Stimulated activated CD4-positive, alpha-beta T cell treated with anti-CD3 and anti-CD28 coated beads, TNF-alpha, amount 100 ng/mL, for 48 hours (primary cell): ENCODE results near the gene COL26A1.

Experiments used
- DNase-seq, 3 donors: peaks; one replicate each; pipeline ENCODE4 v3.0.0-alpha.2; 2020; ENCODE audit warnings: low read depth in 3 of 3

COL26A1 gene

GRCh38 chr7:101534873-101535272 is 172.2 kb downstream of the COL26A1 start:
- DNase-seq = no peak

DNA sequence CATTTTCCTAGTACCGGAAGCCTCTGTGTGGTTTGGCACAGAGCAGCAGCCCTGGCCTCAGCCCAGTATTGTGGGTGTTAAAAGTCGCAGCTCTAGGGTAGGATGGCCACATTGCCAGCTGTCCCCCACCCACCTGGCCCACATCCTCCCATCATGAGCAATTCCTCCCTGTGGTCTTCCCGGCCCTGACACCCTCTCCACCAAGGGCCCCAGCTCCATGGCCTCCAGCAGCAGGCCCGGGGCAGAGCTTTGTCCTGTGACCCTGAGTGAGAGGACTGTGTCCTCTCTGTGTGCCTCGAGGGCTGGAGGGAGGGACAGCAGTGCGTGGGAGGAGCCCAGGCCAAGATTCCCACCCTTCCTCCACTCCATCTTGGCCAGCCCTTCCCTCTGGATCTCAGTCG is 172.7 kb downstream of the COL26A1 start:
- DNase-seq = no peak

- no peak for DNase-seq
These were observed 173.6 kb downstream of the COL26A1 start for GRCh38 chr7:101536232-101536631.

DNA sequence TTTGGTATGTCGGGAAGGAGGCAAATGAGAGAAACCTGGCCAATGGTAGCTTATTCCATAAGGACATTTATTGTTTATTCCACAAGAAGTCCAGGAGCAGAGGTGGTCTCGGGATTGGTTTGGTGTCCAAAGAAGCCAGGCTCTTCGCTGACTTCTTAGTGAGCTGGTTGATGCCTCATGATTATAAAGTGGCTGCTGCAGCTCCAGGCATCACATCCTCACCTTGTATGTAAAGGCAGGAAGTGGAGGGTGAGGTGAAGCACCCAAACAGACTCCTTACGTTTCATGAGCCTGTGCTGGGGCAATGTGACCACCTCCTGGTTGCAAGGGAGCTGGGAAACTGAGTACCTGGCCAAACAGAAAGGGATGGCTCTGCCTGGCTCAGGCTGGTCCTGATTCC is 174.0 kb downstream of the COL26A1 start:
- no peak for DNase-seq

- DNase-seq = no peak
These were observed 174.5 kb downstream of the COL26A1 start for GRCh38 chr7:101537205-101537604.

DNA sequence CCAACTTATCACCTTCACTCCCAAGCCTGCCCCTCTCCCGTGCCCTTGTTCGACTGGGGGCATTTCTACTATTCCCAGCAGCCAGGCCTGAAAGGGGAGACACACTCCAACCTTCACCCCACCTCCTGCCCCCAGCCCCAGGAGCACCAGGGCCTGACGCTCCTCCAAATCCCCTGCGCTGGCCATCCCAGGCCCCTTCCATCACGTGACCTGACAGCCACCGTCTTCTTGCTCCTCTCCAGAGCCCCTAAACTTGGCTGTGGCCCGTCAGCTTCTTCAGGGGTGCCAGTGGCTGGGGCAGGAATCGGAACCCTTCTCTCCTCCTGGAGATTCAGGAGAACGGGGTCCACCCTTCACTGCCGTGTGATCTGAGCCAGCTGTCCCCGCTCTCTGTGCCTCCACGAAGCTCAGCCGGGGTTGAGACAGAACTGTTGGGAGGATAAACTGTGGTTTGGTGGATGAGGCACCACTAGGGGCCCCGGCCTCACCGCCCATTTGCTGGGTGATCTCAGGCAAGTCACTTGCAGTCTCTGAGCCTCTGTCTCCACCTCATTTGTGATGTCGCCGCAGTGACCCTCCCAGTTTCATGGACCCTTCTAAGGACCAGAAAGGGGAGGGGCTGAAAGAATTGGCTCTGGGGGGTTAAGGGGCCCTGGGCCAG is 175.4 kb downstream of the COL26A1 start:
- DNase-seq = no peak

DNA sequence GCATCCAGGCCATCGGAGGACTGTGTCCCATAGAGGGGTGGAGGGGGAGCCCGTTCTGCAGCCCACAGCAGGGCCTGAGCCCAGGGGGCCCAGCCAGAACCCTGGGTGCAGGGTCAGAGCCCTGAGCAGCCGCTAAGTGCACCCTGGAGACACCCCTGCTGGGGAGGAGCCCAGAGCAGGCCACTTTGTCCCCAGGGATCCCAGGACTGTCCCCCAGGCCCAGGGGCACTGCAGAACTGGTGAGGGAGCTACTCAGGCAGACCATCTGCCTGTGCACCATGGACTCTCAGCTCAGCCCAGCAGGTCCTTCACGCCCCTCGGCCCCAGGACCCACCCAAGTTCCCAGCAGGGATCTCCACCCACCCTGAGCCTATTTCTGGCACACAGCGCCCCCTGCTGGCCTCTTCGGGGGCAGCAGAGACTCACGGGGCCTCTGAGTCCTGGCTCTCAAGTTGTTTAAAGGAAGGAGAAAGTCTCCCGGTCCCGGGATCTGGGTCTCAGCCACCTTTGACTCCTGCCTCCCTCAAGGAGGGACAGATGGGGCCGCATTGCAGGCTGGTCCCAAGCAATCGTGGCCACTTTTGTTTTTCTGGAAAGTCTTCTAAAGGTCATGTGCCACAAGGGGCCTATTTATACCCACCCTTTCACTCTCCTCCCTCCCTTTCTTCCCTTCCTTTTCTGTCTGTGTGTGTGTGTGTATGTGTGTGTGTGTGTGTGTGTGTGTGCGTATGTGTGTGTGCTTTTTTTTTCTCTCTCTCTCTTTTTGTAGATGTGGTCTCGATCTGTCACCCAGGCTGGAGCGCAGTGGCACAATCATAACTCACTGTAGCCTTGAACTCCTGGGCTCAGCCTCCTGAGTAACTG is 176.2 kb downstream of the COL26A1 start:
- peak; percentile 20 to 45 (median 39) for DNase-seq

- no peak for DNase-seq
These were observed 177.1 kb downstream of the COL26A1 start for GRCh38 chr7:101539784-101540183.

DNA sequence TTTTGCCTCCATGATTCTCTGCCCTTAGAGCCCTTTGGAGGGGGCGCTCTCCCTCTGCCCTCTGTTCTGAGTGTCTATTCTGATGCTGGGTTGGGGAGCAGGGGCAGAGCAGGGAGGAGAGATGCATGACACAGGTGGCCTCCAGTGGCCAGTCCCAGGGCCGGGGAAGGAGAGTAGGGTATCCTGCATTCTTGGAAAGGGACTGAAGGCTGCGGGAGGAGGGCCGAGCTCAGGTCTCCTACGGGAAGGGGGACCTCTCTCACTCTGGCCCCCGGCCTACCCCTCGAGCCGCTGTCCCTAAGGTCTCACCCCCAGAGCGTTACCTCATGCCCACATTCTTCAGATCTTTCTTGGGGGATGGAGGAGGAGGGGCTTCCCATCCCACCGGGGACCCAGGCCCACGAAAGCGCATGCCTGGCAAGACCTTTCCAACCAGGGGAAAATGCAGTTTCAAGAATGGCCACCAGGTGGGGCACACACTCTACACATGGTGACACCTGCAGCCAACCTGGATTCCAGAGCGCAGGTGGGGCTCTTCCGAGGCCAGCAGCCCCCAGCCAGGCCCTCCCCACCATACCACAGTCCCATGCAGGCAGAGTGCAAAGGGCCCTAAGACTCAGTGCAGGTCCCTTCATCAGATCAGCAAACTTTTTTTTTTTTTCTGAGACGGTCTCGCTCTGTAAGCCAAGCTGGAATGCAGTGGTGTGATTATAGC is 180.0 kb downstream of the COL26A1 start:
- peak; percentile 29 to 69 (median 45) for DNase-seq

GRCh38 chr7:101543242-101543766 is 180.6 kb downstream of the COL26A1 start:
- DNase-seq = no peak

DNA sequence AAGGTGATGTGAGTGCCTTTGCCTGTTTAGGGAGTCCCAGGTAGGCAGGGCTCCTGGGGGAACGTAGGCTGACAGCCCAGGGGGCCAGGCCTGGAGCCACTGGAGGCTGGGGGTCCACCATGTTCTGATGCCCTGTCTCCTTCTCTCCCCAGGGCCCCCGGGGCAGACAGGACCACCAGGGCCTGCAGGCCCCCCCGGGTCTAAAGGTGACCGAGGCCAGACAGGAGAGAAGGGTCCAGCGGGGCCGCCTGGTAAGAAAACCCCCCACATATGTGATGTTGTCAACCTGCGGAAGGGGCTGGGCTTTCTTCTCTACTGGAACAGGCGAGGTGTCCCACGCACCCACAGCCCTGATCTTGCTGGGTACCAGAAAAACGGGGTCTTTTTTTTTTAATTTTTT is 181.2 kb downstream of the COL26A1 start:
- DNase-seq = no peak

DNA sequence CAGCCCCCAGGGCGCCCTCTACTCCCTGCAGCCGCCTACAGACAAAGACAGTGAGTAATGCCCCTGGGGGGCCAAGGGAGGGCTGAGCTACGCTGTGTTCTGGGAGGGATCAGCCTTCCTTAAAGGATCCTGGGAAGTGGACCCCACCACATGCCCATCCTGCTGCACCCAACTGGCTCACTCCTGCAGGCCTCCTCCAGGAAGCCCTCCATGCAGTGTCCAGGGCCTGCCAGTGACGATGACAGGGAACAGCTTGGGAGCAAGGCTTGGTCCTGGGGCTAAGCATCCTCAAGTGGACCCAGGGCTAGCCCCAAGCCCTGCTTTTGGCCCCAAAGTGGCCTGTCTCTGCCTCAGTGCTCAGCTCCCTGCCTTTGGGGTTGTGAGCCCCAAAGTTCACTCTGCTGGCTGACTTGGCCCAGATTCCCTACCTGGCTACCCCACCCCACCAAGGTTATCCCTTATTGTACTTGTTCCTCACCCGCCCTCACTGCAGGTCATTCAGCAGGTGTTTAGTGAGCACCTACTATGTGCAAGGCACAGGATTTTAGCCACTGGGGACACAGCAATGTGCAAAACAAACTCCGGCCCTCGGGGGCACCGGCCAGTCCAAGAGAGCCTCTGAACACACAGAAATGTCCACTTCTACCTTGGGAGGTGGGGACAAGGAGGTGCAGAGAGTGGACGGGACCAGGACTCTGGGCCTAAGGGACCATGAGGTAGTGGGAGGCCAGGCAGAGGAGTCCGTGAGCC is 182.9 kb downstream of the COL26A1 start:
- DNase-seq = no peak

DNA sequence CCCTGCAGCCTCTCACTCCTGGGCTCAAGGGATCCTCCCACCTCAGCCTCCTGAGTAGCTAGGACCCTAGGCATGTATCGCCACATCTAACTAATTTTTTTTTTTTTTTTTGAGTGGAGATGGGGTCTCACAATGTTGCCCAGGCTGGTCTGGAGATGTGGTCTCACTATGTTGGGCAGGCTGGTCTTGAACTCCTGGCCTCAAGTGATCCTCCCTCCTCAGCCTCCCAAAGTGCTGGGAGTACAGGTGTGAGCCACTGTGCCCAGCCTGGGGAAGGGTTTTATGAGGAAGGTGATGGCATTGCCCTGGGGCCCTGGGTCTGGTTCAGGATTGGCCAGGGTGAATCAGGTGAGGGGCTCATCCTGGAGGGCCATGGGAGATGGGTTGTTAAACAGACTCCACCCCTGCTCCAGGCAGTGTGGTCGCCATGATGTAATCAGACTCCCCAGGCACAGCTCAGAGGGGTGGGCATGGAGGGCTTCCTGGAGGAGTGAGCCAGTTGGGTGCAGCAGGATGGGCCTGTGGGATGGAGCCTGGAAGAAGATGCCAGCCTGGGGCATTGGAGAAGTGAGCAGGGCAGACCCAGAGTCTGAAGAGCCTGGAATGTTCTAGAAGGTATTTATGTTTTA is 183.7 kb downstream of the COL26A1 start:
- no peak for DNase-seq

DNA sequence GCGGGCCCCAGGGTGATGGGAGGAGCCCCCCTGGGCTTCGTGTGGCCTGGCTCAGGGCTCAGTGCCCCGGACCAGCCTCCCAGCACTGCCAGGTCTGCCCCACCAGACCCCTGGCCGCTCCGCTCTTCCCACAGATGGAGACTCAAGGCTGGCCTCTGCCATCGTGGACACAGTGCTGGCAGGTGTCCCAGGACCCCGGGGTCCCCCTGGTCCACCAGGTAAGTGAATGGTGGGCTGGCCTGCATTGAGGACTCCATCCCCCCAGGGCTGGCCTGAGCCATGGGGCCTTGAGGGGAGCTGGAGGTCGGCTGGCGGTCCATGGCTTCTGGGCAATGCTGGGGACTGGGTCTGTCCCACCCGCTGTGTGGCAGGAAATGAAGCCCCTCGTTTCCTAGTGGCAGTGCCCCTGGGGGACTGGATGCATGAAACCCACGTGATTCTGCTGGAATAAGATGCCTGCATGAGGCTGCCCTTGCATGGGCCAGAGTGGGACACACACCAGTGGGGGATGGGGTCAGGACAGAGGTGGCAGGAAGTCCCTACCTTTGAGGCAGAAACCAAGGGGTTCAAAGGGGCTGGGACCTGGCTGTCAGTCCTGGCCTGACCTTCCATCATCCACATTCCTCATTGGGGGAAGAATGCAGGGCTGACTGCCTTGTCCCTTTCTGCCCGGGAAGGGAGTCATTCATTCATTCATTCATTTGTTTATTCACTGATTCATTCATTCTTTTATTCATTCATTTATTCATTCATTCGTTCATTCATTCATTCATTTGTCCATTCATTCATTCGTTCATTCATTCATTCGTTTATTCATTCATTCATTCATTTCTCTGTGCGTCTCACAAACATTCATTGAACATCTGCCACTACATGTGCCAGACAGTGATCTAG is 184.6 kb downstream of the COL26A1 start:
- DNase-seq = no peak

- no peak for DNase-seq
These were observed 185.4 kb downstream of the COL26A1 start for GRCh38 chr7:101547916-101548661.

- DNase-seq = no peak
These were observed 187.1 kb downstream of the COL26A1 start for GRCh38 chr7:101549734-101550133.

GRCh38 chr7:101550641-101551541 is 188.2 kb downstream of the COL26A1 start:
- no peak for DNase-seq

DNA sequence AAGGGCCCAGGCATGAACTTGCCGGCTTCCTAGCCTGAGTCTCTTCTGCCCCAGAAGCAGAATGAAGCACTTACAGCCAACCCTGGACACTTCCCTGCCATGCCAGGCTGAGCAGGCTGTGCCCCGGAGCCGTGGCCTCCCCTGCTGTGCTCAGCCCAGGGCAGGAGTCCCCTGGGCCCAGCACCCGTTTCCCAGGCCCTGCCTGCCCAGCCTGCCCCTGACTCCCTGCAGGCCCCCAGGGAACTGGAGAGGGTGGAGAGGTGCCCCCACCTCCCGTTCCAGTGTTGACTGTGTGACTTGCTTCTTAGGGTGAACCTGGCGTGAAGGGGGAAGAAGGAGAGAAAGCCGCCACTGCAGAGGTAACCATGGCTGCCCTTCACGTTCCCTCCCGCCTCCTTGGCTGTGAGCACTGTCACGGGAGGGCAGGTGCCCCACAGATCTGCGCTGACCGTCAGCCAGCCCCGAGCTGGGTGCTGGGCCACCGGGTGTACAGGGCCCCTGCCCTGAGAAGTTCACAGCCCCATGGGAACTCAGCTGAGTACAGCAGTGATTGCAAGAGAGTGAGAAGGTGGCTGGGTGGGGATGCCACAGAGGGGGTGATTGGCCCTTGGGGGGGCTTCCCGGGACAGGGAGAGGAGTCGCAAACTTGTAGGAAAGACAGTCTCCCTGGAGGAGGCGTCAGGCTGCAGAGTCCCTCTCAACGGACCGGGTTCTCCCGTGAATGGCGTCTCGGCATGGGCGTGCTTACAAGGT is 190.5 kb downstream of the COL26A1 start:
- no peak for DNase-seq
